LHCN-M2 (cell line): ENCODE measurements around the gene SOCS1. TPM values are rescaled to one million over a fixed set of nuclear protein-coding genes. Genes with fewer than 3 reads are reported as not detected.

Experiments
- DNase-seq: peaks from one replicate; pipeline ENCODE4 v3.0.0-alpha.2; 2012; ENCODE audit warnings: low read depth
- total RNA-seq: library from RNA; depleted of rRNA; stranded (reverse); fragments of >200 nt; gene quantifications from 2 replicates; pipeline ENCODE4 v1.2.3, GENCODE V29; 2014

SOCS1 gene
- total RNA-seq, 1 experiment from 2014 or later: 0.98 TPM

- DNase-seq: no peak
Measured at GRCh38 chr16:11262915-11263314, 6.9 kb upstream of the SOCS1 start.

DNA sequence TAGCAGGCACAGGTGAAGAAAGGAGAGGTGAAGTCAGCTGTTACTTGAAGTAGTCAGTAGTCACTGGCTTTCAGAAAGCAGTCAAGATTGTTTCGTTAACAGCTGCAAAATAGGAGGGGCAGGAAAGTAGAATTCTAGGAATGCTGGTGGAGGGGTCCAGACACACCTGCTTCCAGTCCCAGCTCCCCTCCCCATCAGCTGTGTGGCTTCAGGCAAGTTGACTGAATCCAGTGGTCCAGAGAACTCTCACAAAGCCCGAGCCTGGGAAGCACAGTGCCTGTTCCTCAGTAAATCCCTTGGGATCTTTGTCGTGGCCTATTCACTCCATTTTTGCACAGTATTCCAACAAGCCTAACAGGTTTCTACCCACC, 4.6 kb upstream of the SOCS1 start:
- DNase-seq: no peak

DNA sequence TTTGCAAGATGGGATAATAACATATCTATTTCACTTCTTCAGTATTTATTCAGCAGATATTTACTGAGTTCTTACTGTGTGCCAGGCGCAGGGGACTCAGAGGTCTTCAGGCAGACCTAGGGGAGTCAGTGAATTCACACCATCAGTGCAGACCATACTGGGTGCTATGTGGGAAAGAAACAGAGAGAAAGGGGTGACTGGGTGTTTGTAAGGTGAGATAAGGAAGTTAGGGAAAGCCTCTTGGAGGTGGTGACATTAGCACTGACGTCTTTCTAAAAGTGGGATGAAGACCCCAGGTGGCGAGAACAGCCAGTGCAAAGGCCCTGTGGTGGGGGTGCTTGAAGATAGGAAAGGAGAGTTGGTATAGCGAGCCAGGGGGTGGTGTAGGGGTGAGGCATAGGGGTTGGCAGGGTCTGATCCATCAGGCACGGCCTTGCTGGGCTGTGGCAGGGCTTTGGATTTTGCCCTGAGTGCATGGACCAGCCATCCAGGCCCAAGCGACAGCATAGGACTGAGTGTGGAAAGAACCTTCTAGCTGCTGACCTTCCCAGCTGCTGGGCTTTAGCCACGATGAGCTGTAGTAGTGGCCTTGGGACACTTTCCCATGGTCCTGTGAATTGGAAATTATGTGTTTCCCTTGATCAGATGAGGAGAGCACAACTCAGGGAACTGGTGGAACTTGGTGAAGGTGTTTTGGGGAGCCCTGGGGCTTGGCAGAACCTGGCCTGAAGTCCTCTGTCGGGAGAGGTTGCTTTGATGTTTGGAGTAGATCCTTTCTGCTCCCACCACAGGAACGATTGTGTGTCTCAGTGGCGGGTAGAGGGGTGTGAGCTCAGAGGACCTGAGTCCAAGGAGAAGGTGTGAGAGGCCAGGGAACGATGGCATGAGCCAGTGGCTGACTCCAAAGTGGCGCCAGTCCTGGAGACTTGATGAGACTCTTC, 3.9 kb upstream of the SOCS1 start:
- no peak for DNase-seq

DNA sequence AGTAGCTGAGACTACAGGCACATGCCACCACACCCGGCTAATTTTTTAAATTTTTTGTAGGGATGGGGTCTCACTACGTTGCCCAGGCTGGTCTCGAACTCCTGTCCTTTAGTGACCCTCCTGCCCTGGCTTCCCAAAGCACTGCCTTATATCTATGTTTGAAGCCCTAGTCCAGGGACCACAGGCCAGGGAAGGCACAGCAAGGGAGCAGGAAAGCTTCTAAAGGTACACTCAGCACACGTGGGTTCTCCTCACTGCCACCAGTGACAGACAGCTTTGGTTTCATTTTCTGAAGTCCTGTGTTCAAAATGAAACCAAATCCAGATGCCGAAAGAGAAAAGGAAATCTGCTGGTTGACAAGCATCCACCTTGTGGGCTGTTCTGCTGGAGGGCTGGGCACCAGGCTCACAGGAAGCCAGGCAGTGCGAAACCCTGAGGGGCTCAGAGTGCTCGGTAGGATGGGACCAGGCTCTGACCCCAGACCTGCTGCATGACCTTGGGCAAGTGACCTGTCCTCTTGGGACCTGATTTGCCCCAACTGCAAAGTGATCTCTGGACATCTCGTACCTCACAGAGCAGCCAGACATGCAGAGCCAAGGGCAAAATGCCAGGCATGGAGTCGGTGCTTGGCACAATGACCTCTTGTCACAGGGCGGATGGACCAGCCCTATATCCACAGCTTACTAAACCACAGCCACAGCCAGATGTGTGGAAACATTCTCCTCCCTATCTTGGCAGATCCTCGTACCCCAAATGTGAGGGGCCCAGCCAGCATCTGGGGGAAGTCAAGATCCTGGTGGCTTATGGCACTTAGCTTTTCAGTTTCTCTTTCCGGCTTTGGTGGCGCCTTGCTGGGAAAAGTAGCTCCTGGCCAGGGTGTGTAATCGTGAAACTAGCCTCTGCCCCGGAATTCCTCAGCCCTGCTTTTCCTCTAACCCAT, 2.8 kb upstream of the SOCS1 start:
- DNase-seq: no peak

- peak; percentile 80 for DNase-seq
Measured at GRCh38 chr16:11257131-11257938, 1.3 kb upstream of the SOCS1 start.

- peak; percentile 50 for DNase-seq
Measured at GRCh38 chr16:11256661-11257130, 692 bp upstream of the SOCS1 start.

DNA sequence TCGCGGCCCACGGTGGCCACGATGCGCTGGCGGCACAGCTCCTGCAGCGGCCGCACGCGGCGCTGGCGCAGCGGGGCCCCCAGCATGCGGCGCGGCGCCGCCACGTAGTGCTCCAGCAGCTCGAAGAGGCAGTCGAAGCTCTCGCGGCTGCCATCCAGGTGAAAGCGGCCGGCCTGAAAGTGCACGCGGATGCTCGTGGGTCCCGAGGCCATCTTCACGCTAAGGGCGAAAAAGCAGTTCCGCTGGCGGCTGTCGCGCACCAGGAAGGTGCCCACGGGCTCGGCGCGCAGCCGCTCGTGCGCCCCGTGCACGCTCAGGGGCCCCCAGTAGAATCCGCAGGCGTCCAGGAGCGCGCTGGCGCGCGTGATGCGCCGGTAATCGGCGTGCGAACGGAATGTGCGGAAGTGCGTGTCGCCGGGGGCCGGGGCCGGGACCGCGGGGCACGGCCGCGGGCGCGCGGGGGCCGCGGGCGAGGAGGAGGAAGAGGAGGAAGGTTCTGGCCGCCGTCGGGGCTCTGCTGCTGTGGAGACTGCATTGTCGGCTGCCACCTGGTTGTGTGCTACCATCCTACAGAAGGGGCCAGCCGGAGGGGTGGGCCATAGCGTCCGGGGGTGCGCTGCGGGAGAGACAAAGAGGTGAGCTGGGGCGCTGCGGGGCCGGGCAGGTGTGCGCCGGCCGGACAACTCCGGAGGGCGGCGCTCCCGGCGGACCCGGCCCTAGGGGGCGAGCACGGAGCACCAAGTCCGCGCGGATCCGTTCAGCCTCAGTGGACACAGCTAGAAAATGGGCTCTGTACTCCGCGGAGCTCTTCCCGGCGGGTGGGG, 879 bp downstream of the SOCS1 start:
- DNase-seq: no peak

- no peak for DNase-seq
Measured at GRCh38 chr16:11253995-11254912, 1.8 kb downstream of the SOCS1 start.

GRCh38 chr16:11253009-11253994, 2.7 kb downstream of the SOCS1 start:
- DNase-seq: peak; percentile 19

DNA sequence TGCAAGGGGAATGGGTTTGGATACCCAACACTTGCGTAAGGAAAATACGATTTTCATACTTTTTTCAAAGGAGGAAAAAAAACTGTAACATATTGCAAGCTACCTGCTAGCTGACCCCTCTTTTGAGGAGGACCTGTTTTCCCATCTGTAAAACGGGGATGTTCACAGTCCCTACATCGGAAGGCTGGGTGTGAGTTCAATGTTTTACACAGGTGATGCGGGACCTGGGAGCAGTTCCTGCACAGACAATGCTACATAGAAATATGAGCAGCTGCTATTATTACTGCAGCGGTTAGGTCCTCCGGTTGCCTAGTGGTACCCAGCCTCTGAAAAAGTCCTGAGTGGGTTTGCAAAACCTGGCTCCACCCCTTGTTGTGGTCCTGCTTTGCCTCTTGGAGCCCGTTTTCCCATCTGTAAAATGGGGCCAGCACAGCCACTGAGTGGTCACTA, 3.5 kb downstream of the SOCS1 start:
- no peak for DNase-seq

DNA sequence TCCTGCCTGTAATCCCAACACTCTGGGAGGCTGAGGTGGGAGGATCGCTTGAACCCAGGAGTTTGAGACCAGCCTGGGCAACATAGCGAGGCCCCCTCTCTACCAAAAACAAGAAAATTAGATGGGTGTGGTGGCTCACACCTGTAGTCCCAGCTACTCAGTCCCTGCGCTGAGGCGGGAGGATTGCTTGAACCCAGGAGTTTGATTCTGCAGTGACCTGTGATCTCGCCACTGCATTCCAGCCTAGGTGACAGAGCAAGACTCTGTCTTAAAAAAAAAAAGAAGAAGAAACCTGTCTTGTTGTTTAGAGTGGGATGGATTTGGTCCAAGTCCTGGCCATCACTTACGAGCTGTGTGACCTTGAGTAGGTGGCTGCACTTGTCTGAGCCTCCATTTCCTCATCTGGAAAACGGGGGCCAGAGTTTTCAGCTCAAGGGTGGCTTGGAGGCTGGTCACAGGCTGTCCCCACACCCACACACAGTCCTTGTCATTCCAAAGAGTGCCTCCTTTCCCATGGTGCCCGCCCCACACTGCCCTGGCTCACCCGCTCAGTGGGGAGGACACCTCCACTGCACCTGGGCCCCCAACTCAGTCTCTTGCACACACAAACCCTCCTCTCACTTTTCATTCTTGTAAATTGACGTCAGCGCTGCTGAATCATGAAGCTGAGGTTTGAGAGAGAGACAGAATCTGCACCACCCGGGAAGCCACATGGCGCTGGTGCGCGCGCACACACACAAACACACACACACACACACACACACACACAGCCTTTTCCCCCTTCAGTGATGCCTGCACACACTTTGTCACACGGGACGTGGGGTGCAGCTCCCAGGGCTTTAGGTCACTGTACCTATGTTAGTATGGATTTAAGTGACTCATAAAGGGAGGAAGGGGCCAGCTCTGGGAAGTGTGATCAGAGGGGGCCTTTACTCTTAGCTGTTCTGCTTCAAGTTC, 4.2 kb downstream of the SOCS1 start:
- DNase-seq: no peak

GRCh38 chr16:11250786-11251524, 5.0 kb downstream of the SOCS1 start:
- DNase-seq: no peak

- DNase-seq: no peak
Measured at GRCh38 chr16:11250091-11250785, 5.8 kb downstream of the SOCS1 start.

DNA sequence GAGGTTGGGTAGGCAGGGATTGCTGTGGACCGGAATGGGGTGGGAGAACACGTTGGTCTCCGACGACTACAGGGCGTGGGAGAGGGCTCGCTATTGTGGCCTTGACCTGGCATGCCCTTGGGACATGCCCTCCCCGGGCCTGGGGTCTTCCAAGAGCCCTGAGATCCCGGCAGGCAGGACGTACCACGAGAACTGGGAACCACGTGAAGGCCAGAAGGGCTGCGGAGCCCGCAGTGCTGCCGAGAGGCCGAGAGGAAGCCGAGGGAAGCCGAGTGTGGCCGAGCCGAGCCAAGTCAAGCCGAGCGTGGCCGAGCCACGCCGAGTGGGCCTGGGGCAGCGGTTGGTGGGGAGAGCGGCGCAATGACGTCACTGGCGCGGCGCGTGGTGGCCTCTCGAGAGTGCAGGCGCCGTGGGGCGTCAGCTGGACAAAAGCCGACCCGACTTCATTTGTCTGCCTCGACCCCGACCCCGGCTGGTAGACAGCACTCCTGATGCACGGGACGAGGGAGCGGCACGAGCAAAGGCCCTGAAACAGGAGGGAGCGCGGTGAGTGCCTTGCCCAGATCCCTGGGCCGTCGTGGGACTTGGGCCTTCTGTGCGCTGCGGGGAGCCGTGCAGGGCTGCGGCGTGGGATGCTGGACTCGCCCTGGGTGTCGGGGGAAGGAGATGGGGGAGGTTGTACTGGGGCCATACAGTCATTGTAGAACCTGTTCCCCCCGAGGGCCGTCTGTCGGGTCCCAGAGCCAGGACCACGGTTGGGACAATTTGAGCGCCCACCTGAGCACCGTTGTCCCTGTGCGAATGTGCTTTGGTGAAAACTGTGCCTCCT, 6.6 kb downstream of the SOCS1 start:
- DNase-seq: no peak

DNA sequence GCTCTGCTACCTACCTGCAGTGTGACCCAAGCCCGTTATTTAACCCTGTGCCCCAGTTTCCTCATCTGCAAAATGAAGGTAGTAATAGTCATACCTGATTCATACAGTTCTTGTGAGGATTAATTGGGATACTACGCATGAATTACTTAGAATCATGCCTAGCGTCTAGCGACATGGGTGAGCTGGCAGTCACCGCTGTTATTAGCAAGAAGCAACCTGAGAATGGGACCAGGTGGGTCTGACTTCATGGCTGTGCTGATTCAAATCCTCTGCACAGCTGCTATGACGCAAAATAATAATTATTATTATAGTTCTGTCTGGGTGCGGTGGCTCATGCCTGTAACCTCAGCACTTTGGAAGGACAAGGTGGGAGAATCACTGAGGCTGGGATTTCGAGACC, 7.9 kb downstream of the SOCS1 start:
- DNase-seq: no peak
